GM12878 (cell line): ENCODE measurements around the gene RNASEL. TPM values are rescaled to one million over a fixed set of nuclear protein-coding genes. Genes with fewer than 3 reads are reported as not detected.

Source experiments
- ATF2 ChIP-seq: IDR thresholded peaks from 2 replicates; pipeline ENCODE4 v1.6.1; 2012; ENCODE audit warnings: low read length, inconsistent platforms
- DPF2 ChIP-seq: fragments of 450-650 bp; IDR thresholded peaks from 2 replicates; pipeline ENCODE4 v1.6.1; 2017; ENCODE audit warnings: mild to moderate bottlenecking
- EZH2 ChIP-seq: IDR thresholded peaks from 2 replicates; pipeline ENCODE4 v1.6.1; 2012; ENCODE audit warnings: low read depth, mild to moderate bottlenecking, control low read depth, inconsistent platforms, low read length, borderline replicate concordance; ENCODE audit not compliant: control insufficient read depth
- PKNOX1 ChIP-seq: fragments of 450-650 bp; IDR thresholded peaks from 2 replicates; pipeline ENCODE4 v1.6.1; 2016; ENCODE audit warnings: mild to moderate bottlenecking
- RELB ChIP-seq: fragments of 450-650 bp; IDR thresholded peaks from 2 replicates; pipeline ENCODE4 v1.6.1; 2017; ENCODE audit warnings: low read depth, mild to moderate bottlenecking, moderate library complexity
- SKIL ChIP-seq: fragments of 450-650 bp; IDR thresholded peaks from 2 replicates; pipeline ENCODE4 v1.6.1; 2017; ENCODE audit warnings: mild to moderate bottlenecking, low read depth, inconsistent platforms; ENCODE audit not compliant: poor library complexity, severe bottlenecking
- TBL1XR1 ChIP-seq: IDR thresholded peaks from 2 replicates; pipeline ENCODE4 v1.6.1; 2012; ENCODE audit warnings: low read depth, low read length, improper control_type of control experiment
- ZNF217 ChIP-seq: fragments of 450-650 bp; IDR thresholded peaks from 2 replicates; pipeline ENCODE4 v1.6.1; 2017; ENCODE audit warnings: antibody characterized with exemption, mild to moderate bottlenecking
- polyA plus RNA-seq, 11 experiments: library from polyadenylated mRNA; depleted of rRNA in 4 of 11; unstranded in 6 of 11; stranded (reverse) in 5 of 11; fragments of >200 nt; fragmentation: Nextera tagmentation in 4 of 11; fragmentation: Illumina TruSeq in 1 of 11; extraction: Ambion mirVana in 4 of 11; extraction: Trizol in 1 of 11; gene quantifications; 1 replicate in 1 of 11; 2 replicates in 10 of 11; pipeline versions ENCODE4 v1.2.1 to v1.2.3, GENCODE V29; 2011 to 2016; ENCODE audit warnings: inconsistent platforms in 2 of 11, missing spikeins in 2 of 11, low read depth in 1 of 11
- total RNA-seq, 4 experiments: library from RNA; depleted of rRNA in 3 of 4; stranded (reverse); fragments of >200 nt in 3 of 4; fragmentation: Illumina TruSeq in 1 of 4; extraction: Trizol in 1 of 4; gene quantifications; 2 replicates each; pipeline versions ENCODE4 v1.2.1 to v1.2.3, GENCODE V29; 2013 to 2021

RNASEL gene
- total and polyA plus RNA-seq, 10 of the 15 experiments (the other 5 are each of a cell fraction or from before 2014, with no cell fraction given), result 3.0 to 10.8 (median 5.0) TPM

GRCh38 chr1:182586380-182586779 lies 2.7 kb downstream of the RNASEL start (continued):
- TF ChIP-seq PKNOX1 (no peak), SKIL (no peak), ATF2 (no peak), ZNF217 (no peak), TBL1XR1 (no peak), DPF2 (no peak), RELB (no peak), EZH2 (no peak)
